Measurements from ENCODE around the gene RAB3B. TPM values are rescaled to one million over a fixed set of nuclear protein-coding genes. Genes with fewer than 3 reads are reported as not detected.

RAB3B gene
- total and polyA plus RNA-seq, 9 of the 15 experiments (the other 6 are each of a cell fraction or from before 2014, with no cell fraction given): 0.07 to 0.47 (median 0.27) TPM

DNA sequence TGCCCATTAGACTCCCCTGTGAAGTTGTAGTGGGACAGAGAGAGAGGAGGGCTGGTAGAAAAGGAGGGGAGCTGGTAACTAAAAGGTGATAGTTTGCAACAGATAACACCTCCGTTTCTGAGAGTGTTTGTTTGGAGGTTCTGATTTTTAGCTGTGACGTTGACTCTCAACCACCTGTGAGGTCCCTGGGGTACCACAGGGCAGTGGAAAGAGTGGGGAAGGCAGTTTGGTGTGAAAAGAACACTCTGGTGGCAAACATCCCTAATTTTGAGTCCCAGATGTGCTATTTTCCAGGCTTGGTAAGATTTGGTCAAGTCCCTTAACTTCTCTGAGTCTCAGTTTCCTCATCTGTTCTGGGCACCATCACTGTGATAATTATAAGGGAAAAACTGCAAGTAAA is 29.3 kb downstream of the RAB3B start:
- FAIRE-seq: no peak
- in situ Hi-C loops (cut with MboI) (no loop called here), intact Hi-C loops (cut with micrococcal nuclease) (no loop called here)
- CTCF ChIA-PET (ENCODE audit: low intra/inter-chr PET ratio): no interaction called here
- 0 out of 5 replicates have a peak, but pooled peaks cover 0 to 7% of the 10 kb centered on the region in 2 experiments for H3K27me3 ChIP-seq (ENCODE audit: control insufficient read depth in 2 of 2, insufficient read depth in 2 of 2, low read length in 2 of 2)
- H3K9me3 ChIP-seq (replicated peaks; ENCODE audit: control insufficient read depth, insufficient read depth, low read depth, low read length): no peaks in the 10 kb centered on the region
- no peak overlapping the region for H3K4me2 ChIP-seq (ENCODE audit: insufficient read depth, low read length)
- H3K79me2 ChIP-seq (ENCODE audit: control insufficient read depth, insufficient read depth, low read length): no peaks in the 10 kb centered on the region
- POLR2A ChIA-PET: interaction anchor here (0.8 kb wide), 1 partner anchor 9 kb away, joined by 4 read pairs; no protein-coding TSS in a partner anchor
- no peak for DNase-seq (ENCODE audit: extremely low read depth in 1 of 4, low spot score in 3 of 4)
- no peak overlapping the region for H3K4me3 ChIP-seq
- peaks cover 11 to 45% of the 10 kb centered on the region in 2 experiments for H3K4me1 ChIP-seq (replicated peaks in 1 of 2; ENCODE audit: control insufficient read depth in 2 of 2, insufficient read depth in 2 of 2, low read length in 2 of 2)
- H3K9me1 ChIP-seq (ENCODE audit: control insufficient read depth, insufficient read depth, low read length): no peaks in the 10 kb centered on the region
- H4K20me1 ChIP-seq (replicated peaks; ENCODE audit: control insufficient read depth, insufficient read depth, low read length): no peaks in the 10 kb centered on the region
- no peak overlapping the region for H2AFZ ChIP-seq (ENCODE audit: low read depth, low read length)
- BruUV-seq (replicated peaks): no TSS peak
- no peak overlapping the region for H3K9ac ChIP-seq (ENCODE audit: insufficient read depth in 1 of 2, low read depth in 2 of 2, low read length in 2 of 2)
- TF ChIP-seq CEBPG (CRISPR knock-in tag; IDR thresholded peaks at IDR 0.05): no peak
- peak; percentile 22 to 34; a peak in 1 of 4 replicates for TF ChIP-seq CEBPG (tag; conservative IDR thresholded peaks at IDR 0.05 in 1 of 2, IDR thresholded peaks at IDR 0.05 in 1 of 2)
- TF ChIP-seq MED1 (CRISPR knock-in tag; IDR thresholded peaks at IDR 0.05; ENCODE audit: borderline replicate concordance): no peak
- no peak for ATAC-seq
- no peak overlapping the region for H3K27ac ChIP-seq (ENCODE audit: extremely low read depth, low read depth, low read length)
- H3K36me3 ChIP-seq (ENCODE audit: control insufficient read depth, insufficient read depth, low read length): no peaks in the 10 kb centered on the region
- WGBS (ENCODE audit: insufficient coverage, low coverage, missing lambda C conversion rate): 3% methylated on average over 2 of the region's 2 CpGs

DNA sequence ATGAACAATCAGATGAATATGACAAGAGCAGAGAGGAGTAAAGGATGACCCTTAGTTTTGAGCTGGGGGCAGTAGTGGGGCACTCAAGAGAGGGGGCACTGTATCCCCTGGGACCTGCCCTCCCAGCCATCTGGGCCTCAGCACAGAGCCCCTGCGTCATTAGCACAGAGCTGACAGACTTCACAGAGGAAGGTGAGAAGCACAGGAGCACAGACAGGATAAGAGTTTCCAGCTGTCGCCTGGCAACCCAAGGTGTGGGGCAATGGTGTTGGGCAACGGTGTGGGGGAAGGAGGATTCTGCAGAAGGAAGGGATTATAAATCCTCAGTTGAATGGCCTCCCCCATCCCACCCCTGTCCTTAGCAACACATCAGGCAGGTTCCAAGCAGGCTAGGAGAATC is 30.2 kb downstream of the RAB3B start:
- Histone ChIP-seq H3K4me3 (no peak overlapping the region), H4K20me1 (replicated peaks; ENCODE audit: control insufficient read depth, insufficient read depth, low read length) (no peaks in the 10 kb centered on the region), H3K27me3 (ENCODE audit: control insufficient read depth in 2 of 2, insufficient read depth in 2 of 2, low read length in 2 of 2) (0 out of 5 replicates have a peak, but pooled peaks cover 0 to 7% of the 10 kb centered on the region in 2 experiments), H3K4me1 (replicated peaks in 1 of 2; ENCODE audit: control insufficient read depth in 2 of 2, insufficient read depth in 2 of 2, low read length in 2 of 2) (peaks cover 12 to 51% of the 10 kb centered on the region in 2 experiments), H3K9ac (ENCODE audit: insufficient read depth in 1 of 2, low read depth in 2 of 2, low read length in 2 of 2) (no peak overlapping the region), H3K9me1 (ENCODE audit: control insufficient read depth, insufficient read depth, low read length) (no peaks in the 10 kb centered on the region), H3K27ac (ENCODE audit: extremely low read depth, low read depth, low read length) (no peak overlapping the region), H3K36me3 (ENCODE audit: control insufficient read depth, insufficient read depth, low read length) (no peaks in the 10 kb centered on the region), H3K9me3 (replicated peaks; ENCODE audit: control insufficient read depth, insufficient read depth, low read depth, low read length) (no peaks in the 10 kb centered on the region), H3K79me2 (ENCODE audit: control insufficient read depth, insufficient read depth, low read length) (no peaks in the 10 kb centered on the region), H2AFZ (ENCODE audit: low read depth, low read length) (no peak overlapping the region), H3K4me2 (ENCODE audit: insufficient read depth, low read length) (no peak overlapping the region)
- BruUV-seq (replicated peaks): no TSS peak
- 19% methylated on average over 3 of the region's 3 CpGs for WGBS (ENCODE audit: insufficient coverage, low coverage, missing lambda C conversion rate)
- ChIA-PET CTCF (ENCODE audit: low intra/inter-chr PET ratio) (no interaction called here), POLR2A (interaction anchor here (0.6 to 0.8 kb wide), 3 partner anchors 19 to 1157 kb away, joined by 3 read pairs; no protein-coding TSS in a partner anchor)
- intact Hi-C loops (cut with micrococcal nuclease): no loop called here
- no peak; the same call in 2 of the 3 replicates for ATAC-seq
- TF ChIP-seq RFX1 (IDR thresholded peaks at IDR 0.05): peak; percentile 65
- no peak for TF ChIP-seq MXI1 (IDR thresholded peaks at IDR 0.05; ENCODE audit: low read depth, low read length)
- no peak for TF ChIP-seq MCM7 (IDR thresholded peaks at IDR 0.05)
- no peak for TF ChIP-seq HEY1 (CRISPR knock-in tag; IDR thresholded peaks at IDR 0.05; ENCODE audit: borderline replicate concordance)
- TF ChIP-seq CEBPB (tag; IDR thresholded peaks at IDR 0.05): peak; percentile 81
- TF ChIP-seq CEBPG (CRISPR knock-in tag; IDR thresholded peaks at IDR 0.05): 0 out of 2 replicates have a peak, but pooled peaks have one; percentile 10
- no peak for TF ChIP-seq CEBPG (tag; conservative IDR thresholded peaks at IDR 0.05 in 1 of 2, IDR thresholded peaks at IDR 0.05 in 1 of 2)
- peak; percentile 68; the same call in 1 of the 2 replicates for TF ChIP-seq MYNN (IDR thresholded peaks at IDR 0.05)
- TF ChIP-seq MYNN (CRISPR knock-in tag; IDR thresholded peaks at IDR 0.05): no peak
- no peak for TF ChIP-seq ZNF445 (CRISPR knock-in tag; IDR thresholded peaks at IDR 0.05; ENCODE audit: low read depth)
- FAIRE-seq: no peak
- DNase-seq (ENCODE audit: extremely low read depth in 1 of 4, low spot score in 3 of 4): no peak
- in situ Hi-C loops (cut with MboI): no loop called here
